HS-5 (cell line): ENCODE results near the gene SMTNL1.
A peak's percentile ranks its signal among the peaks of the same experiment; 100 is the strongest.
"Not testable (repeated sequence)": the region's sequence is repeated elsewhere in the genome, so short reads cannot be mapped to it uniquely, and the experiment has no call there.

Source experiments
- DNase-seq: peaks from one replicate; pipeline ENCODE4 v3.0.0-alpha.2; 2012; ENCODE audit warnings: low read depth

SMTNL1 gene

GRCh38 chr11:57511741-57512430, 25.5 kb upstream of the SMTNL1 start:
- no peak for DNase-seq

DNA sequence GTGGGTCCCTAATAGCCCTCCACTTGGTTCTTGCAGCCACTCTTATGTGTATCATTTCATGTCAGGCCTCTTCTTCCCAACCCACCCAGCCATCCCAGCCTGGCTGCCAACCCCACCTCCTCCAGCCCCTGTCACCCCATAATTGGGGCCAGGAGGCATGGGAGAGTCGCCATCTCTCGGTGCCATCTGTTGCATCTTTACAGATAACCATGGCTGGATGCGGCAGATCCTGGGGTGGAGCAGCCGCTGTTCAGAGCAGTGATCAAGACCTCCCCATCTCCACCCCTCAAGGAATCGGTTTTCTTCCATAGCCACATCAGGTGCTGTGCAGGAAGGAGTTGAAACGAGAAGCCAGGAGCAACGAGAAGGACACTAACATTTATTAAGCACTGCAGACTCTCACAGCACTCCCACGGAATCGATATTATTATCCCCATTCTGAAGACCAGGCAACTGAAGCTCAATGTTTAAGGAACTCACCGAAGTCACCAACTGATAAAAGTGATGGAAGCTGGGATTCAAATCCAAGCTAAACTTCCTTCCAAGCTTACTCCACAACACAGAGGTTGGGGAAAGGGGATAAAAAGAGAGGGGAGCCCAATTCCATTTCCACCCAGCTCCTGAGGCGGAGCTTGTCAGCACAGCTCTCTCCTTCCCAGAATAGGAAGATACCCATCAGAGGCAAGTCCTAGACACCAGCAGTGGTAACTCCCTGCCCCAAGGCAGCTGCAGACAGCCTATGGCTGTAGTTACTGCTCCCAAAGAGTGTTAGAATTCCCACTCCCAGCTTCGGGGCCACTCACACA, 24.5 kb upstream of the SMTNL1 start:
- no peak for DNase-seq

GRCh38 chr11:57513452-57513795, 24.0 kb upstream of the SMTNL1 start:
- DNase-seq = no peak

- DNase-seq = no peak
These were observed 23.4 kb upstream of the SMTNL1 start for GRCh38 chr11:57513911-57514537.

GRCh38 chr11:57514538-57515331, 22.7 kb upstream of the SMTNL1 start:
- no peak for DNase-seq

- DNase-seq = no peak
These were observed 21.9 kb upstream of the SMTNL1 start, which contains the start of gene SLC43A1 for GRCh38 chr11:57515332-57516060. SLC43A1 (minus strand) TSS chr11:57515702; CDS start chr11:57514111, 1,591 bp downstream.

GRCh38 chr11:57516061-57516443, 21.3 kb upstream of the SMTNL1 start:
- DNase-seq = no peak

DNA sequence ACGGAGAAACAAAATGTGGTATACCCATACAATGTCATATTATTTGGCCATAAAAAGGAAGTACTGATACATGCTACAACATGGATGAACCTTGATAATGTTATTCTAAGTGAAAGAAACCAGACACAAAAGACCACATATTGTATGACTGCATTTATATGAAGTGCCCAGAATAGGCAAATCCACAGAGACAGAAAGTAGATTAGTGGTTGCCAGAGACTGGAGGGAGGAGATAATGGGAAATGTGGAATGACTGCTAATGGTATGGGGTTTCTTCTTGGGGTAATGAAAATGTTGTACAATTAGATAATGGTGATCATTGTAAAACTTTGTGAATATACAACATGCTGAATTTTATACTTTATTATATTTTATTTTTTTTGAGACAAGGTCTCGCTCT, 16.3 kb upstream of the SMTNL1 start:
- DNase-seq = no peak

DNA sequence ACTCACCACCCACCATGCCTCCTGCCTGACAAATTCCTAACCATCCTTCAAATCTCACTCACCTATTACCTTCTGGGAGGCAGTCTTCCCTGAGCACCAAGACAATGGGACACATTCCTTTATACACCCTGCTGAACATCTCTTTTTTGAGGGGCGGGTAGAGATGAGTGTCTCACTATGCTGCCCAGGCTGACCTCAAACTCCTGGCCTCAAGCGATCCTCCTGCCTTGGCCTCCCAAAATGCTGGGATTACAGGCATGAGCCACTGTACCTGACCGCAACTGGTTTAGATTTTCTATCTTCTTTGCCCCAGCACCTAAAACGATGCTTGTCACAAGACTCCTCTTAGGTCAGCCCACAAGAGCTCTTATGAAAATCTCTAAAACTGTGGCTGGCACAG, 14.0 kb upstream of the SMTNL1 start:
- DNase-seq = no peak

DNA sequence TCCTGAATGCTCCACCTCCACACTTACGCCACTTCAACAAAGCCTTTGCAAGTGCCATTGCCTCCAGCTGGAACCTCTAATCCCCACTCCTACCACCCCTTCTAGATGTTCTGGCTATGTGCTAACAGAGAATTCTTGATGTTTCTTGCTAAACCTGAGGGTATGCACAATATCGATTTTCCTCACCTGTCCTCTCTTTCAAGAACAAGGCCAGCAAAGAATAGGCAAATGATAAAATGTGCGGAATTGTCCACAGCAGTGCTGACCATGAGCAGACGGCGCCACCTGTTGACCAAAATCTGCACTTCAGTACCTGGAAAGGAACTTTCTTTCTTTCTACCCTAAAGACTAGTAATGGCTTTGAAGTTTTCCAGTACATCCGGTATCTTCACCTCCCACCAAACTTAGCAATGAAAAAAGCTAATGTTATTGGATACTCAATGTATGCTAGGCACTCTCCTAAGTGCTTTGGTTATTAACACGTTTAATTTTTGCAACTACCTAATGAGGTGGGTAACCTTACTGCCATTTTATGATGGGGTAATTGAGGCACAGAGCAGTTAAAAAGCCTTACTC, 10.3 kb upstream of the SMTNL1 start:
- no peak for DNase-seq

- no peak for DNase-seq
These were observed 8.4 kb upstream of the SMTNL1 start for GRCh38 chr11:57529012-57529411.

DNA sequence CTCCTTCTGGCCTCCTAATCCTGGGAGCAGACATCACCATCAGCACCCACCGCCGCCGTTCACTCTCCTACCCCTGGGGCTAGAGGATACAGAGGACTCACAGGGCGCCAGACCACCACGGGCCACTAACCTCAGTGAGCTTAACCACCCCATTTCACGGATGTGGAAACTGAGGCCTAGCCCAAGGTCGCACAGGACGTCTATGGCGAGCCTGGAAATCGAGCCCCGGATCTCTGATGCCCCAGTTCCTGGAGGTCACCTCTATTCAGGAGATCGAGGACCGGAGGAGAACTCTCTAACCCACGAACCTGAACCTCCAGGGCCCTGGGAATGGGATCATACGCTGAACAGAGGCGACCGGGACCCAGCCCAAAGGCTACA, 7.2 kb upstream of the SMTNL1 start:
- DNase-seq = no peak

GRCh38 chr11:57530596-57531507, 6.5 kb upstream of the SMTNL1 start, which contains the start of gene TIMM10:
TIMM10 (minus strand) TSS chr11:57530754; CDS start chr11:57530189, 565 bp downstream.
- peak; percentile 90 for DNase-seq

DNA sequence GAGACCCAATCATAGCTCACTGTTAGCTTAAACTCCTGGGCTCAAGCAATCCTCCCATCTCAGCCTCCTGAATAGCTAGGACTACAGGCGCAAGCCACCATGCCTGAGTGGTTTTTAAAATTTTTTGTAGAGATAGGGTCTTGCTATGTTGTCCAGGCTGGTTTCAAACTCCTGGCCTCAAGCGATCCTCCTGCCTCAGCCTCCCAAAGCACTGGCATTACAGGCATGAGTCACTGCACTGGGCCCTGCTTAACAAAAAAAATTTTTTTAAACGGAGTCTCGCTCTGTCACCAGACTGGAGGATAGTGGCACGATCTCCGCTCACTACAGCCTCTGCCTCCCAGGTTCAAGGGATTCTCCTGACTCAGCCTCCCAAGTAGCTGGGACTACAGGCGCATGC, 2.9 kb upstream of the SMTNL1 start:
- not testable (repeated sequence) for DNase-seq

DNA sequence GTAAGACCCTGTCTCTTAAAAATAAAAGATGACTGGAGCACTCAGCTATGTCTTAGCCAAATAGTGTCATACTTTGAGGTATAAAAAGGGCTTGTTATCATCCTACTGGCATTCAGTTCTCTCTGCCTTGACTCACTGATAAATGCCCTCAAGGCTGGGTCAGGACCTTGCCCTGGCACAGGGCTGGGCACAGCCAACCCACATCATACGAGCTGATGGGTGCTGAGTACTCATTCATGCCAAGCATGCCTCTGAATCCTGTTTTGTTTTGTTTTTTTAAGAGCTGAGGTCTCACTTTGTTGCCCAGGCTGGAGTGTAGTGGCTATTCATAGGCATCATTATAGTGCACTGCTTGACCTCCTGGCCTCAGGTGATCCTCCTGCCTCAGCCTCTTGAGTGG, 1.9 kb downstream of the SMTNL1 start:
- DNase-seq = no peak

- no peak for DNase-seq
These were observed 3.8 kb downstream of the SMTNL1 start for GRCh38 chr11:57541169-57541568.

GRCh38 chr11:57542582-57542981, 5.2 kb downstream of the SMTNL1 start:
- no peak for DNase-seq

DNA sequence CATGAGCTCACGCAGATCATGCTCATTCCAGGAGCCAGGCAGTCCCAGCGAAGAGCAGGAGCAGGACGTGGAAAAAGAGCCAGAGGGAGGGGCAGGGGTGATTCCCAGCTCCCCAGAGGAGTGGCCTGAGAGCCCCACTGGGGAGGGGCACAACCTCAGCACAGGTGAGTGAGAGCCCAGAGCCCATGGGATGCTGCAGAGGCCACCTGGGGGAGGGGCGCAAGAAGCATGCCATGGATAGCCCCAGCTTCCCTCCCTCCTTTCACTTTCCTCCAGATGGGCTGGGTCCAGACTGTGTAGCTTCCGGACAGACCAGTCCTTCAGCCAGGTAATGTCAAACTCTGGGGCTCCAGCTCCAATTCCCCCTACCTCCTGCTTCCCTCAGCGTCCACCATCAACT, 6.2 kb downstream of the SMTNL1 start:
- DNase-seq = no peak

- no peak for DNase-seq
These were observed 7.2 kb downstream of the SMTNL1 start for GRCh38 chr11:57544566-57544965.

DNA sequence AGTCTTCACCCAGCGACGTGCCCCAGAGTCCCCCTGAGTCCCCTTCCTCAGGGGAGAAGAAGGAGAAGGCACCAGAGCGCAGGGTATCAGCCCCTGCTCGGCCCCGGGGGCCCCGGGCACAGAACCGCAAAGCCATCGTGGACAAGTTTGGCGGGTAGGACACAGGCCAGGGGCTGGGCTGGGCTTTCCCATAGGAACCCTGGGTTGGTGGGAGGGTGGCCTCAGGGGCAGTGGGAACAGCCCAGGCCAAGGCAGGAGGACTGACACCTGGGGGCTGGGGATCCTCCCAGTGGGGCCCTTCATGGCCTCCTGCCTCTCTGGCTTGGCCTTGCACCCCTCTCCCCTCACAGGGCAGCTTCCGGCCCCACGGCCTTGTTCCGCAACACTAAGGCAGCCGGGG, 8.5 kb downstream of the SMTNL1 start:
- DNase-seq = no peak
